ENCODE data around the gene SEMA5A. TPM values are rescaled to one million over a fixed set of nuclear protein-coding genes. Genes with fewer than 3 reads are reported as not detected.

SEMA5A gene
- total and polyA plus RNA-seq, 2 of the 13 experiments (the other 11 are each of a cell fraction or from before 2014, with no cell fraction given) = 0.01 TPM; not detected in 1

DNA sequence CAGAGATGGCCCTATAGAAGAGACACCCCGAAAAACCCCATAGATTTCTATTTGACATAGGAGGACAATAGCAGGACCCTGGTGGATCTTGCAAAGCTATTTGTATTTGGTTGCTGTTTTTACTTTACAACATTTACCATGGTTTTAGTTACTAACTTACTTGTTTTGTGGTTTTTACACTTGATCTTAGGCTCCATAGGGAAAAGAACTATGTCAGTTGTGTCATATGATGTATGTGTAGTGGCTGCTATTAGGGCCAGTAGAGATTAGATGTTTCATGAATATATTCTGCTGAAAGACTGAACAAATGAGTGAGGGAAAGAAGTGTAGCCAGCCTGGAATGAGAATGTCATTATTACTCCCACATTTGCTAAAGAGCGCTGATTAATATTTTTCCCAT, 388.1 kb downstream of the SEMA5A start (continued):
- TF ChIP-seq ZHX1 (CRISPR knock-in tag; IDR thresholded peaks at IDR 0.05; ENCODE audit: low read depth) = no peak
- TF ChIP-seq ZNF841 (CRISPR knock-in tag; IDR thresholded peaks at IDR 0.05; ENCODE audit: borderline replicate concordance) = no peak
- no peak for TF ChIP-seq SIN3B (IDR thresholded peaks at IDR 0.05; ENCODE audit: low read length)
- no peak for TF ChIP-seq CENPX (CRISPR knock-in tag; IDR thresholded peaks at IDR 0.05)
- TF ChIP-seq MZF1 (CRISPR knock-in tag; IDR thresholded peaks at IDR 0.05; ENCODE audit: borderline replicate concordance) = no peak
- TF ChIP-seq CTCF (CRISPR knock-in tag; IDR thresholded peaks at IDR 0.05) = no peak
- no peak for TF ChIP-seq HNF4A (CRISPR knock-in tag; IDR thresholded peaks at IDR 0.05)
- TF ChIP-seq, protein P1, sequence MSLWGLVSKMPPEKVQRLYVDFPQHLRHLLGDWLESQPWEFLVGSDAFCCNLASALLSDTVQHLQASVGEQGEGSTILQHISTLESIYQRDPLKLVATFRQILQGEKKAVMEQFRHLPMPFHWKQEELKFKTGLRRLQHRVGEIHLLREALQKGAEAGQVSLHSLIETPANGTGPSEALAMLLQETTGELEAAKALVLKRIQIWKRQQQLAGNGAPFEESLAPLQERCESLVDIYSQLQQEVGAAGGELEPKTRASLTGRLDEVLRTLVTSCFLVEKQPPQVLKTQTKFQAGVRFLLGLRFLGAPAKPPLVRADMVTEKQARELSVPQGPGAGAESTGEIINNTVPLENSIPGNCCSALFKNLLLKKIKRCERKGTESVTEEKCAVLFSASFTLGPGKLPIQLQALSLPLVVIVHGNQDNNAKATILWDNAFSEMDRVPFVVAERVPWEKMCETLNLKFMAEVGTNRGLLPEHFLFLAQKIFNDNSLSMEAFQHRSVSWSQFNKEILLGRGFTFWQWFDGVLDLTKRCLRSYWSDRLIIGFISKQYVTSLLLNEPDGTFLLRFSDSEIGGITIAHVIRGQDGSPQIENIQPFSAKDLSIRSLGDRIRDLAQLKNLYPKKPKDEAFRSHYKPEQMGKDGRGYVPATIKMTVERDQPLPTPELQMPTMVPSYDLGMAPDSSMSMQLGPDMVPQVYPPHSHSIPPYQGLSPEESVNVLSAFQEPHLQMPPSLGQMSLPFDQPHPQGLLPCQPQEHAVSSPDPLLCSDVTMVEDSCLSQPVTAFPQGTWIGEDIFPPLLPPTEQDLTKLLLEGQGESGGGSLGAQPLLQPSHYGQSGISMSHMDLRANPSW (CRISPR knock-in tag; IDR thresholded peaks at IDR 0.05; ENCODE audit: borderline replicate concordance) = no peak
- TF ChIP-seq KAT7 (CRISPR knock-in tag; IDR thresholded peaks at IDR 0.05; ENCODE audit: borderline replicate concordance) = no peak
- TF ChIP-seq GABPB1 (CRISPR knock-in tag; IDR thresholded peaks at IDR 0.05) = no peak
